SIG-M5 treated with dmso at 0.1 percent for 504 hours (cell line): Measurements from ENCODE around the gene ZDHHC11B.
"Not testable (repeated sequence)": the region's sequence is repeated elsewhere in the genome, so short reads cannot be mapped to it uniquely, and the experiment has no call there.

ENCODE experiments used
- DNase-seq: peaks from one replicate; lab custom pipeline; 2025; ENCODE audit not compliant: unreplicated experiment; lab: John Stamatoyannopoulos, UW

ZDHHC11B gene

DNA sequence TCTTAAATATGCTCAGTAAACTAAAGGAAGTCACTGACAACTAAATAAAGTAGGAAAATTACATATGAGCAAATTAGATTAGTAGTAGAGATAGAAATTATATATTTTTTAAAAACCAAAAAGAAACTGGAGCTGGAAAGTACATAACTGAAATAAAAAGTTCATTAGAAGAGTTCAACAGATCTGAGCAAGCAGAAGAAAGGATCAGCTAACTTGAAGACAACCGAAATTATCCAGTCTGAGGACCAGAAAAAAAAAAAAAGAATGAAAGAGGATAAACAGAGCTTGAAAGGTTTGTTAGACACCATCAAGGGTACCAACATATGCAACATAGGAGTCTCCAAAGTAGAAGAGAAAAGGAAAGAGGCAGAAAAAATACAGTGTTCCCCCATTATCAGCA, 65.2 kb downstream of the ZDHHC11B start:
- DNase-seq: not testable (repeated sequence)

DNA sequence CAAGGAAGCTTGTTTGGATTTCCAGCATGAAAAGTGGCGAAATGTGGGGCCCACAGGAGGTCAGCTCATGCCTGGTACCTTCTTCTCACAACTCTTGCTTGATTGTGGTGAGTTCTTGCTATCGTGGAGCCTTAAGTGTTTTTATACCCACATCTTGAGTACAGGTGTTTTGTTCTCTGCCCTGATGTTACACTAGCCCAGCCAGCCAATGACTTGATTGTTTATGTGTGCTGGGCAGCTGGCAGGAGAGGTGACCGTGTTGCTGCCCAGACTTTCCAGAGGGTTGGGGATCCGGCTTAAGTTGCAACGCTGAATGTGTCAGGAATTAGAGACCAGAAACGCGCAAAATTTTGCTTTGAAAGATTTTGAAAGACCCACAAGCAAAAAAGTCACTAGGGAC, 67.4 kb downstream of the ZDHHC11B start:
- no peak for DNase-seq

DNA sequence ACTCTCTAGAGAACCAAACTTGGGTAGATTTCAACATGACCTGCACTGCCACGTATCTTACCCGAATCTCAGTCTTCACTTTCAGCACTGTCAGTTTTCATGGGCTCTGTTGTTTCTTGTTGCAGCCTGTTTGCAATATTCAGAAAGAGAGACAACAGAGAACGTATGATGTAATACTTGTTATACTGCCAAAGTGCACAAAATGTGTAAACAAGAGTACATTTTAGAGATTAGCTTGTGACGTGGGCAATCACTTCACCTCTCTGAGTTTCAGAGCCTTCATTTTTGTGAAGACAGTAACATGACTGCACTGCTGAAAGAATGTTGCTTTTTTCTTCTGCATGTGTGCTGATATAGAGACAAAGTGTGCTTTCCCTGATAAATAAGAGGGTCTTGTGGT, 67.8 kb downstream of the ZDHHC11B start:
- not testable (repeated sequence) for DNase-seq

DNA sequence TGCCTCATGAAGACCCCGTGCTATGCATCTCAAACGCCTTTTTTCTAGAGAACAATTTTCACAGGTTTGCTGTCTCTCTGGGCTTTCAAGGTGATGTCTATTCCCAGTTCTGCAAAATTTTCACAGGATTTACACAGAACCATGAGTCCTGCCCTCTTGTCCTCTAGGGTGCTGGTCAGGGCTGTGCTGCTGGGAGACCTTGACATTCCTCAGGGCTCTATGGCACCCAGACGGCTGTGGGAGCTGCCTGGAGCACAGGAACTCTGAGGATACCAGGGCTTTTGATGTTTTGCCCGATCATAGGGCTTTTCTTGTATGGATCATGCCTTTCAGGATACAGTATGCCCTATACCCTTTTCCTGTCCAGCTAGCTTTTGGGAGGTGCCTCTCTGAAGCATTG, 68.9 kb downstream of the ZDHHC11B start:
- DNase-seq: not testable (repeated sequence)

DNA sequence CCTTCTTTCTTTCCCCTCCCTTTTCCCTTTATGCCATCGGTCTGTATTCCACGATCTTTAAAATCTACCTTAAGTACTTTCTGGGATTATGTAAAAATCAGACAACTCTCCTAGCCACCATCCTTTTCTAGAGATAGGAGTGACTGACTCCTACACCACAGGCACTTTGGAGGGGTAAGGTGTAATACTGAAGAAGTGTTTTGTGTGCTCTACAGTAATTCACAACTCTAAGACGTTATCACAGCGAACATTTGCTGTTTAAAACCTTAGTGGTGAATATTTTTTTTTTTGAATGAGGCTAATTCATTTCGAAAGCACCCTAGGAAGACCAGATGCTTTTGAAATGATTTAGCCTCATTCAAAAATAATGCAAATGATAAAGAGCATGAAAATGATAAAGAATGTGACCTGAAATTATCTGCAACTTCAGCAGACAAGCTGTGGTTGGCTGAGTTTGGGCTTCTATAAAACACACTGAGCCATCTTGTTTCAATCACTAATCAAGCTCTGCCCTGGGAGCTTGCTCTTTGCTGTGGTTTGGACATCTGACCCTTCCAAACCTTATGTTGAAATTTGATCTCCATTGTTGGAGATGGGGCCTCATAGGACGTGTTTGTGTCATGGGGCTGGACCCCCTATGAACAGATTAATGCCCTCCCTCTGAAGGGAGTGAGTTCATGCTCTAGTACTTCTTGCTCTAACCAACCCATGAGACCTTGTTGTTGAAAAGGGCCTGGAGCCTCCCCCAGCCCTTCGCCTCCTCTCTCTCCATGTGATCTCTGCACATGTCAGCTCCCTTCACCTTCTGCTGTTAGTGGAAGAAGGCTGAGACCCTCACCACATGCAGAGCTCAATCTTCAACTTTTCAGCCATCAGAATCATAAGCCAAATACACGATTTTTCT, 70.1 kb downstream of the ZDHHC11B start:
- not testable (repeated sequence) for DNase-seq

DNA sequence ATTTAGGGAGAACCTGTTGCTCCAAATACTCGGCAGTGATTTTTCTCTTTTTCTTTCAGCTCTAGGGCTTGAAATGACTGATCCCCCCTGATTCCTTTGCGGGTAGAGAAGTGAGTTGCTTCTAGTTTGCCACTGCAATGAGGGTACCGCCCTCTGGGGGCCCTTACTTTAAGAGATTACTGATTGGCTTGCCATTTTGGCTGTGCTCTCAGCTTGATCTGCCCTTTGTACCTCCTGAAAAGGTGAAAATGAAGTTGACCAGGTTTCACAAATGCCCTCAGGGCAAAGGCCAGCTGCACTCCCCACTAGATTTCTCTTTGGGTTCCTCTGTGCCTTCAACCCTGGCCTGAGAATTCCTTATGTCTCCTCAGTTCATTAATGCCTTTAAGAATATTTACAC, 70.8 kb downstream of the ZDHHC11B start:
- DNase-seq: not testable (repeated sequence)

DNA sequence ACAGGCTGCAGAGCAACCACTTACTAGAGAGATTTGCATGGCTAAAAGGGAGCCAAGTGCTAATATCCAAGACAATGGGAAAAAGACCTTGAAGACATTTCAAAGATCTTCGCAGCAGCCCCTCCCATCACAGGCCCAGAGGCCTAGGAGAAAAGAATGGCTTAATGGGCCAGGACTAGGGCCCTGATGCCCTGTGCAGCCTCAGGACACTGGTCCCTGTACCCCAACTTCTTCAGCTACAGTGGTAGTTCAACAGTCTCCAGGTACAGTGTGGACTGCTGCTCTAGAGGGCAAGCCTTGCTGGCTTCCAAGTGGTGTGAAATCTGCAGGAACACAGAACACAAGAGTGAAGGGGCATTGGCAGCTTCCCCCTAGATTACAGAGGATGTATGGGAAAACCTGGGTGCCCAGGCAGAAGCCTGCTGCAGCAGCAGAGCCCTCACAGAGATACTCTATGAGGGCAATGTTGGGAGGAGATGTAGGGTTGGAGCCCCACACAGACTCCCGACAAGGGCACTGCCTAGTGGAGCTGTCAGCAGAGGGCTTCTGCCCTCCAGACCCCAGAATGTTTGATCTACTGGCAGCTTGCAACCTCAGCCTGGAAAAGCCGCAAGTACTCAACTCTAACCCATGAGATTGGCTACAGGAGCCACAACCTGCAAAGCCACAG, 75.5 kb downstream of the ZDHHC11B start:
- not testable (repeated sequence) for DNase-seq

DNA sequence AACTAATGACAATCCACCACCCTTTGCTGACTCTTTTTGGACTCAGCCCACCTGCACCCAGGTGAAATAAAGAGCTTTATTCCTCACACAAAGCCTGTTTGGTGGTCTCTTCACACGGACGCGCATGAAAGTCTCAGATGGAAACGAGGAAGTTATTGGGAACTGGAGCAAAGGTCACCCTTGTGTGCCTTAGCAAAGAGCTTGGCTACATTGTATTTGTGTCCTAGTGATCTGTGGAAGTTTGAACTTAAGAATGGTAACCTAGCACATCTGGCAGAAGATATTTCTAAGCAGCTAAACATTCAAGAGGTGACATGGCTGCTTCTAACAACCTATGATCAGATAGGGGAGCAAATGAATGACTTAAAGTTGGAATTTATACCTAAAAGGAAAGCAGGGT, 76.2 kb downstream of the ZDHHC11B start:
- not testable (repeated sequence) for DNase-seq

DNA sequence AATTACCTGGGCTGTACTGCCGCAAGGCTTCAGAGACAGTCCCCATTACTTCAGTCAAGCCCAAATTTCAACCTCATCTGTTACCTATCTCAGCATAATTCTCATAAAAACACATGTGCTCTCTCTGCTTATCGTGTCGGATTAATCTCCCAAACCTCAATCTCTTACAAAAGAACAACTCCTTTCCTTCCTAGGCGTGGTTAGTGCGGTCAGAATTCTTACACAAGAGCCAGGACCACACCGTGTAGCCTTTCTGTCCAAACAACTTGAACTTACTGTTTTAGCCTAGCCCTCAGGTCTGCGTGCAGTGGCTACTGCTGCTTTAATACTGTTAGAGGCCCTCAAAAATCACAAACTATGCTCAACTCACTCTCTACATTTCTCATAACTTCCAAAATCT, 78.4 kb downstream of the ZDHHC11B start:
- DNase-seq: not testable (repeated sequence)

DNA sequence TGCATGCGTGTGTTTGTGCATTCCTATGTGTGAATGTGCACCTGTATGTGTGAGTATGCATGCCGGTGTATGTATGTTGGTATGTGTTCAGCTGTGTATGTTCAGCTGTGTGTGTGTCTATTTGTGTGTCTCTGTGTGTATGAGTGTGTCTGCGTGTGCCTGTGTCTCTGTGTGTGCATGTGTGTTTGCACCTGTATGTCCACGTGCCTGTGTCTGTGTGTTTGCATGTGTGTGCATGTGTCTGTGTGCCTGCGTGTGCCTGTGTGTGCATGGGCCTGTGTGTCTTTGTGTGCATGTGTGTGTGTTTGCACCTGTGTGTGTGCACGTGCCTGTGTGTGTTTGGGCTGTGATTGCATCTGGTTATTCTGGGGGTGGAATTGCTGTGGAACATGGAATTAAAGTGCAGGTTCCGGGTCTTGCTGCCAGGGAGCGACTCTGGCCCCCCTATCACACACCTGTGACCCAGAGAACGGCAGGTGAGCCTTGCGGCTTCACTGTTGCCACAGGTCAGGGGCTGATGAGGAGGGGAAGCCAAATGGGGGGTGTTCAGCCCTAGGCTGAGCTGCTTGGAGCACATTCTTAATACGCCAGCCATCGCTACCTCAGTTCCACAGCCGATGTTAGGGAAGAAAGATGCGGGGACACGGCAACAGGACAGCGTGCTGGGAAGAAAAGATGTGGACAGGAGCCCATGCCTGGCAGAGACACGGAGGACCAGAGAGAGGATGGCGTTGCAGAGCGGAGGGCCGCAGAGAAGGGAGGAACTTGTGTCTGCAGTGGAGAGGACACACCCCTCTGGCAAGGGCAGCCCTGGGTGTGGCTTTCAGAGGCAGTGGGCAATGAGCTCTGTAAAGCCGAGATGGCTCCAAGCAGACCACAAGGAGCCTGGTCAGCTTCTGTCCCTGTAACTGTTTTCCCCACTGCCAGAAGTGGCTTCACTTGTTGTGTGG, 87.5 kb downstream of the ZDHHC11B start:
- DNase-seq: not testable (repeated sequence)

DNA sequence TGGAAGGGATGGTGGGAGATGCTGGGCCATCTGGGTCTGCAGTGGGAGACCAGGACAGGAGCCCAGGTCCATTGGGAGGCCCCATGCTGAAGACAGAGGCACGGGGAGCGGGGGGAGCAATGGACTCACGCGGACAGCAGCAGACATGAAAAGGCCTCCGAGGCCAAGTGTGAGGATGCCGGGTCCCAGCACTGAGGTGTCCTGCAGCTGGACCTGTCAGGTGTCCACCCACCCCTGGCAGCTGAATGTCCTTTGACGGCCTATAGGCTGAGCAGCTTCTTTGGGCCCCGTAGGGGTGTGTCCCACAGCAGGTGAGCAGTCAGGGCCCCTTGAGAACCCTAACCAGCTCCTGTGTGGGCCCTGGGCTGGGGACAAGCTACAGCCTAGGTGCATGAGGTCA, 88.3 kb downstream of the ZDHHC11B start:
- not testable (repeated sequence) for DNase-seq

DNA sequence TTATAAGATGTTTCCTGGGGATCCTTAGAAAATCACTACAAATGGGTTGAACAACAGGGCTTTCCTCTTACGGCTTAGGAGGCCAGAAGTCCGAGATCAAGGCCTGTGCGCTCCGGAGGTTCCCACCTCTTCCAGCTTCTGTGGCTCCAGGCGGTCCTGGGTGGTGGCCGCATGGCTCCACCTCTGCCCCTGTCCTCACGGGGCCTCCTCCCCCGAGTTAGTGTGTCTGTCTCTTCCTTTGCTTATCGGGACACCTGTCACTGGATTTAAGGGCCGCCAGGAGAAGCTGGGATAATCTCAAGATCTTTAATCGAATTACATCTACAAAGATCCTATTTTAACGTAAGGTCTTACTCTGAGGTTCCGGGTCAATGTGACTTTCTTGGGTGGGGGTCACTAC, 89.1 kb downstream of the ZDHHC11B start:
- not testable (repeated sequence) for DNase-seq

DNA sequence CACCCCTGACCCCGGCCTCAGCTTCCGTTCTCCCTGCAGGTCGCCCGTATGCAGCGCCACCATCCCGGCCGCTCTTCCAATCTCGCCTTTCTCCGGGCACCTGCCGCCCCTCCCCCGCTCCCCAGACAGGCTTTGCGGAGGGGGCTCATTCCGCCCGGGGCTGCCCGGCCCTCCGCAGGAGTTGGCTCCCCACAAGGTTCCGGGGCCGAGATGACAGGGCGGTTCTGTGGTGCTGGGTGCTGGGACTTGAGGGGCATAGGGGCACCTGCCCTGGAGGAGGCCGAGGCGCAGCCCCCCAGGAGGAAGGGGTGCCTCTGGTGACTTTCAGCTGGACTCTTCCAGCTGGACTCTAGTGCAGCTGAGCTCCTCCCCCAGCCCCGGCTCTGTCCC, 90.5 kb downstream of the ZDHHC11B start:
- DNase-seq: not testable (repeated sequence)

DNA sequence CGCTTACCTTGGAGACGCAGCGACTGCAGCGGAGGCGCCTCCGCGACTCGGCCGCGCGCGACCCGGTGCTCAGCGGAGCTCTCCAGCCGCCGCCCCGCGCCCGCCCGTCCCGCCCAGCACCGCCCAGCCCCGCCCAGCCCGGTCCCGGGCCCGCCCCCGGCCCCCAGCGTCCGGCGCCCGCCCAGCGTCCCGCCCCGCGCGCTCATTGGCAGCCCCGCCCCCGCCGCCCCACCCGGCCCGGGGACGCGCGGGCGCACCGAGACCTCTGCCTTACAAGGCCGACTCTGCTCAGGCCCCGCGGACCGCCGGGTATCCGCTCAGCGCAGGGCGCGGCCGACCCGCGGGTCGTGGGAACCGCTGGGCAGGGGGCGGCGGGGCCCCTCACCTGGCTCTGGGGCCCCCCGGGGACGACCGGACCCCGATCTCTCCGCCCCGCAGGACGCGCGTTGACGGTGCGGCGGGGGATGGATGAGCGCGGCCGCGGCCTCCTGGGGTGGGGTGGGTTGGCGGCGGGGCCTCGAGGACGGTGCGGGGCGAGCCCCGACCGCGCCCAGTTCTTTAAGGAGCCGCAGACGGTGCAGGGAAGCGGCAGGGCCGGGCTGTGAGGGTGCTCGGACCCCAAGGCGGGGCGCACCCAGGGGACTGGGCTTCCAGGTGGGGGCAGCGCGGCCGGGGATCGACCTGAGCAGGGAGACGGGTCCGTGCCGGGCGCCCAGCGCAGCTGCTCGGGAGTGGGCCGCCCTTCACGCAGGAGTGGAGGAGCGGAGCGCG, 91.1 kb downstream of the ZDHHC11B start, which contains the start of gene TPPP:
Gene TPPP (minus strand): TSS at position 82 of the 771 bp plus-strand sequence. CDS start 15,292 bp downstream, outside the sequence.
- DNase-seq: peak; percentile 49

DNA sequence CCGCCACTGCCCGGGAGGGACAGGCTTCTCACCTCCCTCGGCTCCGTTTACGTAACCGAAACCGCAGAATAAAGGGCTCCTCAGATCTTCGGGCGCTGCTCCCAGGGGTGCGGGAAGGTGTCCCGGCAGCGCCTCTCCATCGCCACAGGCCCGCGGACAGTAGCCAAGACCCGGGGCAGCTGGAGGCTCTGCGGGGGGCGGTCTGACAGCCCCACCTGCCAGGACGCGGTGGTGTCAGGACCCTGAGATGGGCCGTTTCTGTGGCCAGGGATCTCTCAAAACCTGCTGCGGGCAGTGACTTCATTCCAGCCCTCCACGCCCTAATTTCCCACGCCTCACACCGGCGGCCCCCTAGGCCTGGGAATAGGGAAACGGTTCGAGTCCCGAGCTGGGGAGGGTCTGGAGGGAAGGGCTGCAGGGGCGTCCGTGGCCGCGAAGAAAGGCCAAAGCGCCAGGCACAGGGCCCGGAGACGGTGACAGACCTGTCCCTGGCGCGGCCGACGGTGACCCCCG, 91.9 kb downstream of the ZDHHC11B start:
- DNase-seq: not testable (repeated sequence)

DNA sequence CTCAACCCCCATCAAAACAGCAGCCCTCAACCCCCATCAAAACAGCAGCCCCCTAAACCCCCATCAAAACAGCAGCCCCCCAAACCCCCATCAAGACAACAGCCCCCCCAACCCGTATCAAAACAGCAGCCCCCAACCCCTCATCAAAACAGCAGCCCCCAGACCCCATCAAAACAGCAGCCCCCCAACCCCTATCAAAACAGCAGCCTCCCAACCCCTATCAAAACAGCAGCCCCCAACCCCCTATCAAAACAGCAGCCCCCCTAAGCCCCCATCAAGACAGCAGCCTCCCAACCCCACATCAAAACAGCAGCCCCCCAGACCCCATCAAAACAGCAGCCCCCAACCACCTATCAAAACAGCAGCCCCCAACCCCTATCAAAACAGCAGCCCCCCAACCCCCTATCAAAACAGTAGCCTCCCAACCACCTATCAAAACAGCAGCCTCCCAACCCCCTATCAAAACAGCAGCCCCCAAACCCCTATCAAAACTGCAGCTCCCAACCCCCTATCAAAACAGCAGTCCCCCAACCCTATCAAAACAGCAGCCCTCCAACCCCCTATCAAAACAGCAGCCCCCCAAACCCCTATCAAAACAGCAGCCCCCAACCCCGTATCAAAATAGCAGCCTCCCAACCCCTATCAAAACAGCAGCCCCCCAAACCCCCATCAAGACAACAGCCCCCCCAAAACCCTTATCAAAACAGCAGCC, 92.6 kb downstream of the ZDHHC11B start:
- DNase-seq: no peak

DNA sequence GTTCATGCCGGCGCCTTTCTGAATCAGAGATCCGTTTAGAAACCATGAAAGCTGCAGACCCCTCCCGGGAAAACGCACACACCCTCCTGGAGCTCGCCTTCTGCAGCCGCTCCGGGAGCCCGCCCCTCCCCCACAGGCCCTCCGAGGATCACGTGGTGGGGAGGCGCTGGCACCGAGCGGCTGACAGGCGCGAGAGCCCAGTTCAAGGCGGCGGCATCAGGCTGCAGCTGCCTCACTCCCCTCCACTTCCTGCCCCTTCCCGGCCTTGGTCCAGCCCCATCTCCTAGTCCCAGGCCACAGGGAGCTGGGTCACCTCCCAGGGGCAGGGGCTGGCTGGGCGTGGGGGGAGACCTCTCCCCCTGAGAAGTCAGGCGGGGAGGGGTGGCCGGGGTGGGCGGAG, 93.5 kb downstream of the ZDHHC11B start:
- not testable (repeated sequence) for DNase-seq

DNA sequence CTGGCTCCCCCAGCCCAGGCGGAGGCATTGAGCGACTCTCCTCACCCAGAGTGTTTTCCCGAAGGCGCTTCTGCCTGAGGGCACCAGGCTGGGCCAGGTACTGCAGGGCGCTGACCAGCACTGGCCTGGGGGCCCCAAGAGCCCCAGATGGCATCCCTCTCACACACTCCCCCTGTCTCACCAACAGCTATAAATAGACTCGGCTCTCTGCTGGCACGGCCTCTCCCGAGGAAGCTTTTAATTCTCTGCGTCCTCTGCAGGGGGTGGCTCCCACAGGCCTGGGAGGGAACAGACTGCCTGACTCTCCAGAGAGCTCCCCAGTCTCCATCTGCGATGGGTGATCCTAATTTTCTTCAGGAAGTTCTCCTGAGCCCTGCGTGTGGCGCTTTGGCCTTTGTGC, 94.2 kb downstream of the ZDHHC11B start:
- DNase-seq: not testable (repeated sequence)

DNA sequence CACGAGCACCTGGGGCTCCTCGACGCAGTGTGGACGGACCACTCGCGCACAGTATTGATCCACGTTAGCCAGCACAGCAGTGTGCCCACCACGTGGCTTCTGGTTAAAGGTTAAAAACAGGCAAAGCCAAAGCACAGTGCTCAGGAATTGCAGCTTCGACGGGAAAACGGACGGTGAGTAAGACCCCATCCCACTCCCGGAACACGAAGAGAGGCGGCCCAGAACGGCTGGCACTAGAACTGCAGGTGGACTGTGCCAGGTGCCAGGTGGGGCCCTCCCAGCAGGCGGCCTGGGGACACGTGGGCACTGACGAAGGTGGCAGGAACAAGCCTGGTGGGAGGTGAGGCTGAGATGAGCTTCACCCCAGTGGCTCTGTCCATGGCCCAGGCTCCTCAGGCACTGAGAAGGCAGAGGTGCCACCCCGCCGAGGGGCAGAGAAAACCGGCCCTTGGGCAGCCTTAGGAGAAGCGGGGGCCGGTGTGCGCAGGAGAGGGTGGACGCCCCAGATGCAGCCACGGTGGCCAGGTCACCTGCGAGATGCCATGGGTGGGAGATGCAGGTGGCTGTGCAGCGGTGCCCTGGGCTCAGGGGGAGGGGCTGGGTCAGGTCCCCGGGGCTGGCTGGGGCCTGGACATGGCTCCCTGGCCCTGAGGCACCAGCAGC, 96.0 kb downstream of the ZDHHC11B start:
- not testable (repeated sequence) for DNase-seq
